Pancreas (tissue), 10 donors: ENCODE data around the gene FSD1. TPM values are rescaled to one million over a fixed set of nuclear protein-coding genes. Genes with fewer than 3 reads are reported as not detected.
"Not testable (repeated sequence)": the region's sequence is repeated elsewhere in the genome, so short reads cannot be mapped to it uniquely, and the experiment has no call there.

Experiments used
- ATAC-seq, 4 donors: fragments of 200-7000 bp; cut with Tn5 transposase; one replicate each; pipeline versions ENCODE4 v1.8.0 to v1.9.1; 2020; ENCODE audit warnings: mild to moderate bottlenecking in 4 of 4, moderate library complexity in 4 of 4
- DNase-seq, 6 donors: peaks; one replicate each; pipeline ENCODE4 v3.0.0-alpha.2; 2020
- FAIRE-seq: peaks from 2 replicates; lab custom pipeline; 2012; peaks lifted over from hg19 to GRCh38; lab: Jason Lieb, UNC
- H3K27ac ChIP-seq, 4 donors: fragments of 200-600 bp; sonication (generic); 1 replicate in 3 of 4; 2 replicates in 1 of 4; pipeline versions ENCODE4 v1.5.0 to v1.8.0; 2020
- H3K27me3 ChIP-seq, 4 donors: fragments of 200-600 bp; one replicate each; pipeline ENCODE4 v1.8.0; 2021
- H3K36me3 ChIP-seq, 3 donors: fragments of 200-600 bp; sonication (generic) in 1 of 3; one replicate each; pipeline versions ENCODE4 v1.5.0 to v1.8.0; 2020 to 2021
- H3K4me1 ChIP-seq, 3 donors: fragments of 200-600 bp; one replicate each; pipeline ENCODE4 v1.8.0; 2021
- H3K4me3 ChIP-seq, 4 donors: fragments of 200-600 bp; sonication (generic) in 2 of 4; one replicate each; pipeline versions ENCODE4 v1.5.0 to v1.8.0; 2020 to 2021
- H3K9me3 ChIP-seq, 4 donors: fragments of 200-600 bp; one replicate each; pipeline ENCODE4 v1.8.0; 2021
- CTCF ChIP-seq, 4 donors: fragments of 200-600 bp; sonication (generic) in 3 of 4; IDR thresholded peaks; one replicate each; pipeline versions ENCODE4 v1.5.0 to v1.8.0; 2021; ENCODE audit warnings: antibody characterized with exemption in 4 of 4
- WGBS, 2 donors: extraction: QIAGEN DNeasy Blood & Tissue Kit; methylation state at CpG; one replicate each; pipeline ENCODE4 v1.1.7; 2013; 5-methylcytosine and 5-hydroxymethylcytosine counted together
- intact Hi-C, 3 donors: fragments of 100-400 bp; cut with DNase I; formaldehyde crosslinking; loops; one replicate each; pipeline versions ENCODE4 v1.11.1 to v1.14.2; 2022
- polyA plus RNA-seq, 2 donors: library from polyadenylated mRNA; stranded (reverse); fragments of 200-250 nt; gene quantifications; one replicate each; pipeline ENCODE4 v1.2.3, GENCODE V29; 2013
- total RNA-seq, 6 donors: library from RNA; stranded (reverse); fragmentation: NEBNext Ultra II Directional in 4 of 6; extraction: Animal tissue kit (Norgen Biotek cat#: 25700) in 4 of 6; gene quantifications; one replicate each; pipeline versions ENCODE4 v1.2.1 to v1.2.4, GENCODE V29; 2021 to 2023
- donor health status: healthy with polysubstance abuse.
- donor health status: DM: no; HTN: no; CAD: no; lungs with moderate emphysema.
- donor health status: DM: no; HTN: no; CAD: no.
- donor health status: control.
- donor health status: control.
- donor health status: Bipolar disorder and iron deficiency.
- donor health status: DM: yes; HTN: yes; CAD: no.
- donor health status: DM: no; HTN: no; CAD: no.
- donor health status: DM: no; HTN: no; CAD: no.
- donor health status: DM: yes; HTN: yes; CAD: no.

The FSD1 gene
- total and polyA plus RNA-seq, 8 donors = 0.21 to 0.50 TPM; not detected in 6

DNA sequence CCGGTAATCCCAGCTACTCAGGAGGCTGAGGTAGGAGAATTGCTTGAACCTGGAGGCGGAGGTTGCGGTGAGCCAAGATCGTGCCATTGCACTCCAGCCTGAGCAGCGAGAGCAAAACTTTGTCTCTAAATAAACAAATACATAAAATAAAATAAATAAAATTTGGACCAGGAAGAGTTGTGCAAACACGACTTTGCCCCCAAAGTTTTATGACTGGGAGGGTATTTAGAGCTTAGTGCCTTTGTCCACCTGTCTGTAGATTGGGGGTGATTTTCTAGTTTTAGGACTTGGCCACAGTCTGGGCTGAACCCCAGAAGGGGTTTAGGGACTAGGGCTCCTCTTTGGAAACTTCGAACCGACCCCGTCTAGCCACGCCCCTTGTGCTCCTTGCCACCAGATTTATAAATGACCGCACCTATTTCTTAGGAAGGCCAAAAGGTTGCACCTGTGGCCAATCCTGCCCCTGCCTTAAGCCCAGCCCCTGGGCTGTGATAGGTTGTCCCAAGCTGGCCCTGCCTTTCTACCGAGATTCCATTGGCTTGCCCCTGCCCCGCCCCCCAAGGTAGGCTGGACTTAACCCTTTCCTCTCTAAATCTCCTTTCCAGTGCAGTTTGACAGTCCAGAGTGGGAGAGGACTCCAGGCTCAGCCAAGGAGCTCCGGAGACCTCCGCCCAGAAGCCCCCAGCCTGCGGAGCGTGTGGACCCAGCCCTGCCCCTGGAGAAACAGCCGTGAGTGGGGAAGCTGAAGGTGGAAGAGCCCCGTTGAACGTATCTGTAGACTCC, 20.0 kb upstream of the FSD1 start:
- Histone ChIP-seq H3K4me3 (no peak overlapping the region), H3K36me3 (no peaks in the 10 kb centered on the region), H3K9me3 (no peaks in the 10 kb centered on the region), H3K27ac (no peak overlapping the region), H3K27me3 (no peaks in the 10 kb centered on the region), H3K4me1 (peaks cover 0 to 2% (median under 1%) of the 10 kb centered on the region in 3 donors)
- intact Hi-C loops = no loop called here
- TF ChIP-seq CTCF (IDR thresholded peaks at IDR 0.05) = no peak
- no peak for FAIRE-seq
- 28 to 38% methylated on average over 20 of the region's 20 CpGs for WGBS, 2 donors
- ATAC-seq = peak in 3 of 4 donors; percentile 29 to 83 (median 40)
- peak in 1 of 6 donors; percentile 23 for DNase-seq

- H3K9me3 ChIP-seq = no peaks in the 10 kb centered on the region
- DNase-seq (no peak), ATAC-seq (no peak), FAIRE-seq (no peak)
- H3K4me3 ChIP-seq = no peak overlapping the region
- no peaks in the 10 kb centered on the region for H3K36me3 ChIP-seq
- H3K4me1 ChIP-seq = no peaks in the 10 kb centered on the region
- intact Hi-C loops = no loop called here
- 58 to 65% methylated on average over 6 of the region's 6 CpGs for WGBS, 2 donors
- no peak for TF ChIP-seq CTCF (IDR thresholded peaks at IDR 0.05)
- H3K27me3 ChIP-seq = no peaks in the 10 kb centered on the region
- H3K27ac ChIP-seq = no peak overlapping the region
Observed at GRCh38 chr19:4284974-4285373, 19.4 kb upstream of the FSD1 start.

- intact Hi-C loops, H3K4me3 ChIP-seq, ATAC-seq, H3K27me3 ChIP-seq, DNase-seq, H3K9me3 ChIP-seq, H3K27ac ChIP-seq, H3K4me1 ChIP-seq, FAIRE-seq, H3K36me3 ChIP-seq: not testable (repeated sequence)
- WGBS, 2 donors = 79 to 86% methylated on average over 4 of the region's 4 CpGs
Observed at GRCh38 chr19:4286141-4286540, 18.3 kb upstream of the FSD1 start.

- no peak for TF ChIP-seq CTCF (IDR thresholded peaks at IDR 0.05)
- no peaks in the 10 kb centered on the region for H3K4me1 ChIP-seq
- no peaks in the 10 kb centered on the region for H3K36me3 ChIP-seq
- WGBS, 2 donors = 71 to 74% methylated on average over 16 of the region's 16 CpGs
- FAIRE-seq (no peak), ATAC-seq (no peak), DNase-seq (no peak)
- no peak overlapping the region for H3K4me3 ChIP-seq
- no peak overlapping the region for H3K27ac ChIP-seq
- no peaks in the 10 kb centered on the region for H3K9me3 ChIP-seq
- H3K27me3 ChIP-seq = no peaks in the 10 kb centered on the region
- intact Hi-C loops = no loop called here
Observed at GRCh38 chr19:4288091-4288777, 16.2 kb upstream of the FSD1 start.

- FAIRE-seq (no peak), ATAC-seq (no peak), DNase-seq (no peak)
- no peaks in the 10 kb centered on the region for H3K27me3 ChIP-seq
- H3K36me3 ChIP-seq = no peaks in the 10 kb centered on the region
- 57 to 68% methylated on average over 8 of the region's 8 CpGs for WGBS, 2 donors
- no peak overlapping the region for H3K4me3 ChIP-seq
- no peaks in the 10 kb centered on the region for H3K9me3 ChIP-seq
- no peak overlapping the region for H3K27ac ChIP-seq
- TF ChIP-seq CTCF (IDR thresholded peaks at IDR 0.05) = no peak
- intact Hi-C loops = no loop called here
- no peaks in the 10 kb centered on the region for H3K4me1 ChIP-seq
Observed at GRCh38 chr19:4291184-4291732, 13.1 kb upstream of the FSD1 start.
